A673 (cell line): Measurements from ENCODE around the gene NAPA. TPM values are rescaled to one million over a fixed set of nuclear protein-coding genes. Genes with fewer than 3 reads are reported as not detected.

Source experiments
- BruUV-seq: library from RNA; stranded (reverse); fragments of 400-500 nt; replicated peaks from 2 replicates; lab custom pipeline; 2021; lab: Mats Ljungman, UMichigan
- CTCF ChIA-PET: fragments of 300-600 bp; sonication (Branson Sonifier 250); formaldehyde crosslinking; loops from one replicate; lab custom pipeline; 2022; ENCODE audit warnings: antibody characterized with exemption; lab: Charles Lee
- POLR2A ChIA-PET: fragments of 300-600 bp; sonication (Branson Sonifier 250); formaldehyde crosslinking; loops from one replicate; lab custom pipeline; 2022; ENCODE audit warnings: antibody characterized with exemption; ENCODE audit not compliant: low non-redundant PET; lab: Charles Lee
- DNase-seq: peaks from one replicate; pipeline ENCODE4 v3.0.0-alpha.2; 2015; ENCODE audit warnings: low spot score
- H3K27ac ChIP-seq: fragments of 200-600 bp; sonication (generic); 2 replicates; pipeline ENCODE4 v1.5.1; 2016; ENCODE audit warnings: mixed run types, low read depth, mild to moderate bottlenecking, mixed read lengths, antibody characterized with exemption, low read length; ENCODE audit not compliant: poor library complexity, severe bottlenecking
- H3K27me3 ChIP-seq: fragments of 200-600 bp; sonication (generic); replicated peaks from 2 replicates; pipeline ENCODE4 v1.6.1; 2017; ENCODE audit warnings: mixed run types, low read depth, mild to moderate bottlenecking, mixed read lengths, antibody characterized with exemption, low read length; ENCODE audit not compliant: insufficient read depth, poor library complexity
- H3K36me3 ChIP-seq: fragments of 200-600 bp; sonication (generic); 2 replicates; pipeline ENCODE4 v1.6.1; 2016; ENCODE audit warnings: mixed run types, mild to moderate bottlenecking, mixed read lengths, antibody characterized with exemption, low read length; ENCODE audit not compliant: insufficient read depth, poor library complexity, severe bottlenecking
- H3K4me1 ChIP-seq: fragments of 200-600 bp; sonication (generic); 2 replicates; pipeline ENCODE4 v1.6.1; 2017; ENCODE audit warnings: mixed run types, mild to moderate bottlenecking, mixed read lengths, antibody characterized with exemption, low read length; ENCODE audit not compliant: insufficient read depth, poor library complexity, severe bottlenecking
- H3K4me3 ChIP-seq: fragments of 200-600 bp; sonication (generic); 2 replicates; pipeline ENCODE4 v1.5.1; 2016; ENCODE audit warnings: low read depth, mixed run types, mild to moderate bottlenecking, mixed read lengths, low read length; ENCODE audit not compliant: poor library complexity, severe bottlenecking
- H3K9me3 ChIP-seq: fragments of 200-600 bp; sonication (generic); 2 replicates; pipeline ENCODE4 v1.6.1; 2016; ENCODE audit warnings: mixed run types, low read depth, mild to moderate bottlenecking, mixed read lengths, antibody characterized with exemption, low read length; ENCODE audit not compliant: poor library complexity, severe bottlenecking
- EZH2 ChIP-seq: fragments of 200-600 bp; sonication (generic); IDR thresholded peaks from 2 replicates; pipeline ENCODE4 v1.6.1; 2017; ENCODE audit warnings: borderline replicate concordance, low read depth, mild to moderate bottlenecking, mixed read lengths, antibody characterized with exemption, low read length; ENCODE audit not compliant: poor library complexity, severe bottlenecking
- intact Hi-C: fragments of 100-400 bp; cut with micrococcal nuclease; formaldehyde crosslinking; loops from one replicate; pipeline ENCODE4 v1.10.0; 2022; ENCODE audit not compliant: unreplicated experiment
- total RNA-seq: library from RNA; stranded (reverse); gene quantifications from 2 replicates; pipeline ENCODE4 v1.2.3, GENCODE V29; 2021
- TF ChIP-seq, protein P1 (sequence below): fragments of 300-800, 200-600 bp; sonication (generic); conservative IDR thresholded peaks from 2 replicates; pipeline ENCODE4 v1.5.1; 2017; ENCODE audit warnings: low read depth, mild to moderate bottlenecking, antibody characterized with exemption, low read length, moderate library complexity, mixed read lengths

The NAPA gene
- total RNA-seq, 1 experiment from 2014 or later, result 90.9 TPM

DNA sequence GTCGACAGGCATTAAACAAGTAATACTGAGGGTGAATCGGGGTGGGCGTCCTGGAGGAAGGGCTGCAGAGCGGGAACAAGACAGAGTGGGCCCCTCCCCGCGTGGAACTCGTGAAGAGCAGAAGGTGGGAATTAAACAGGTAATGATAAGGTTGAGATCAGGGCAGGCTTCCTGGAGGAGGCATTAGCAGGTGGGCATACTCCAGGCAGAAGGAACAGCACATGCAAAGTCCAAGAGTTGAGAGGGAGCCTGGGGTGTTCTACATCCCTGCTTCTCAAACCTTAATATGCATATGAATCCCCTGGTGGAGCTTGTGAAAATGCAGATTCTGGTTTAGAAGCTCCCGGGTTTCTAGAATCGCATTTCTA is 66.5 kb downstream of the NAPA start:
- BruUV-seq, result no TSS peak
- DNase-seq, result no peak
- CTCF ChIA-PET, result no interaction called here

DNA sequence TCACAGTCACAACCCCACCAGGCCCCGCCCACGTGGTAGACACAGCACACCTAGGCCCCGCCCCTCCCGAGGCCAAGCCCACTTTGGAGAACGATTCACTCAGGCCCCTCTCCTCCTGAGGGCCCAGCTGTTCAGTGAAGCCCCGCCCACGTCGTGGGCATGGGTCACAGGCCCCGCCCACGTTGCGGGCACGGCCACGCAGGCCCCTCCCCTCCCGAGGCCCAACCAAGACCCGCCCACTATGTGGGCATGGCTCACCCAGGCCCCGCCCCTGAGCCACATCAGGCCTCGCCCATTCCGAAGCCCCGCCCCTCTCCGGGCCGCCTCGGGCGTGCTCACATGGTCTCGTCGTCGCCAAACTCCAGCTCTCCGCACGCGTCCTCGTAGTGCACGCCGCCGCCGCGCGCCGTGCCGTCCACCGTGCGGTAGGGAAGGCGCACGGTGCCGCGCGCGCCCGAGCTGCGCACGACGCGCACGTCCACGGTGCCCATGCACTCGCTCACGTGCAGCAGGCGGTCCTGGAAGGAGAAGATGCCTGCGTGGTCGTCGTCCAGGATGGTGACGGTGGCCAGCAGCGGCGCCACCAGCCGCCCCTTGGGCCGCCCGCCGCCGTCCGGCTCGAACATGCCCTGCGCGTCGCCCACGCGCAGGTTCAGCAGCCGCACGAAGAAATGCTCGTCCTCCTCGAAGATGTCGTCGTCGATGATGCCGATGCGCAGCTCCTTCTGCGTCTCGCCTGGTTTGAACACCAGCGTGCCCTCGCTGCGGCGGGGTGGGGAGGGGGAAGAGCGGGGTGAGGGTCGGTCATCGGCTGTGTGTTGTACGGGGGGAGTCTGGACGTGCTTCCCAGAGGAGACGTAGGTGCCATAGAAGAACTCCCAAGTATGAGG is 67.1 kb downstream of the NAPA start:
- no peak overlapping the region for H3K27ac ChIP-seq
- BruUV-seq, result no TSS peak
- ChIA-PET POLR2A (no interaction called here), CTCF (interaction anchor here (1.6 kb wide), 1 partner anchor 20 kb away, joined by 5 read pairs; no protein-coding TSS in a partner anchor)
- H3K9me3 ChIP-seq, result no peaks in the 10 kb centered on the region
- H3K4me1 ChIP-seq, result peaks cover 17% of the 10 kb centered on the region
- intact Hi-C loops, result loop anchor here (2.0 kb wide), 1 partner anchor 67 kb away; the partner anchor contains the start of gene NAPA
- peak; percentile 79 for DNase-seq
- TF ChIP-seq, protein P1, sequence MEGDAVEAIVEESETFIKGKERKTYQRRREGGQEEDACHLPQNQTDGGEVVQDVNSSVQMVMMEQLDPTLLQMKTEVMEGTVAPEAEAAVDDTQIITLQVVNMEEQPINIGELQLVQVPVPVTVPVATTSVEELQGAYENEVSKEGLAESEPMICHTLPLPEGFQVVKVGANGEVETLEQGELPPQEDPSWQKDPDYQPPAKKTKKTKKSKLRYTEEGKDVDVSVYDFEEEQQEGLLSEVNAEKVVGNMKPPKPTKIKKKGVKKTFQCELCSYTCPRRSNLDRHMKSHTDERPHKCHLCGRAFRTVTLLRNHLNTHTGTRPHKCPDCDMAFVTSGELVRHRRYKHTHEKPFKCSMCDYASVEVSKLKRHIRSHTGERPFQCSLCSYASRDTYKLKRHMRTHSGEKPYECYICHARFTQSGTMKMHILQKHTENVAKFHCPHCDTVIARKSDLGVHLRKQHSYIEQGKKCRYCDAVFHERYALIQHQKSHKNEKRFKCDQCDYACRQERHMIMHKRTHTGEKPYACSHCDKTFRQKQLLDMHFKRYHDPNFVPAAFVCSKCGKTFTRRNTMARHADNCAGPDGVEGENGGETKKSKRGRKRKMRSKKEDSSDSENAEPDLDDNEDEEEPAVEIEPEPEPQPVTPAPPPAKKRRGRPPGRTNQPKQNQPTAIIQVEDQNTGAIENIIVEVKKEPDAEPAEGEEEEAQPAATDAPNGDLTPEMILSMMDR, result no peak
- TF ChIP-seq EZH2, result no peak
- no peaks in the 10 kb centered on the region for H3K36me3 ChIP-seq
- H3K27me3 ChIP-seq, result peaks cover 7% of the 10 kb centered on the region
- H3K4me3 ChIP-seq, result peak overlapping the region; percentile 19

More for the DNA sequence above, 66.5 kb downstream of the NAPA start:
- peaks cover 7% of the 10 kb centered on the region for H3K27me3 ChIP-seq
- H3K9me3 ChIP-seq, result no peaks in the 10 kb centered on the region
- TF ChIP-seq EZH2, result no peak
- TF ChIP-seq, protein P1, result no peak
- no peaks in the 10 kb centered on the region for H3K36me3 ChIP-seq
- no peak overlapping the region for H3K27ac ChIP-seq
- intact Hi-C loops, result no loop called here
- POLR2A ChIA-PET, result no interaction called here
- peaks cover 17% of the 10 kb centered on the region for H3K4me1 ChIP-seq
- no peak overlapping the region for H3K4me3 ChIP-seq

DNA sequence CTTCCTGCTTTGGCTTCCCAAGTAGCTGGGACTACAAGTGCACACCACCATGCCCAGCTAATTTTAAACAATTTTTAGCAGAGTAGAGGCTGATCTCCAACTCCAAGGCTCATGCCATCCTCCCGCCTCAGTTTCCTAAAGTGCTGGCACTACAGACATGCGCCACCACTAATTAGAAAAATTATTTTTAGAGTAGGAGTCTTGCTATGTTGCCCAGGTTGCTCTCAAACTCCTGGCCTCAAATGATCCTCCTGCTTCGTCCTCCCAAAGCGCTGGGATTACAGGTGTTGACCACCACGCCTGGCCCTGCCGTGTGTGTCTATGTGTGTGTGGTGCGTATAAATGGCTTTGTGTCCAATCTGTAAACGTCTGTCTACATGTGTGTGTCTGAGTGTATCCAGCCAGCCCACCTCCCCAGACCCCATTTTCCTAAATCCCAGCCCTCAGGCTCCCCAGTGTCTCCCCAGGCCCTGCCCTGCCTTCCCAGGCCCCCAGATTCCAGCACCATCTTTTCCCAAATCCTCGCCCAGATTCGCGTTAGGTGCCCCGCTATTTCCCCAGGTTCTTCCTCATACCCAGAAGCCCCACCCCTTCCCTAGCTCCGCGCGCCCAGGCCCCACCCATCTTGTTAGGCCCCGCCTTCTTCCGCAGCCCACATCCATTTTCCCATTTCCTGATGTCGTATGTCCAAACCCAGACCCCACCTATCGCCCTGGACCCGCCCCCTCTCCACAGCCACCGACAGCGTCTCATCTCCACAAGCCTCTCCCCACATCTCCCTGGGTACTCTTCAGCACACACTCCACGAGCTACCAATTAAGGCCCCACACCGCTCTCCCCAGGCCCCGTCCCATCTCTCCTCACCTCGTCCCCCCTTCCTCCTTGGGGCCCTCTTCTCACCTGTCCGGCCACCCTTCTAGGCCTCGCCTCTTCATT is 68.1 kb downstream of the NAPA start:
- H3K9me3 ChIP-seq, result no peaks in the 10 kb centered on the region
- peak; percentile 59 for DNase-seq
- peak overlapping the region; percentile 19 for H3K4me3 ChIP-seq
- peaks cover 17% of the 10 kb centered on the region for H3K4me1 ChIP-seq
- H3K27ac ChIP-seq, result no peak overlapping the region
- intact Hi-C loops, result loop anchor here (2.0 kb wide), 1 partner anchor 68 kb away; the partner anchor contains the start of gene NAPA
- ChIA-PET POLR2A (no interaction called here), CTCF (interaction anchor here (0.7 to 1.6 kb wide), 3 partner anchors 19 to 37 kb away, joined by 3 to 5 read pairs (median 3); partner anchors contain the start of gene KPTN)
- TF ChIP-seq EZH2, result no peak
- TF ChIP-seq, protein P1, result no peak
- peaks cover 7% of the 10 kb centered on the region for H3K27me3 ChIP-seq
- BruUV-seq, result no TSS peak
- H3K36me3 ChIP-seq, result no peaks in the 10 kb centered on the region
